GM21360 (cell line): Measurements from ENCODE around the gene INTS13.
A peak's percentile ranks its signal among the peaks of the same experiment; 100 is the strongest.
"Not testable (repeated sequence)": the region's sequence is repeated elsewhere in the genome, so short reads cannot be mapped to it uniquely, and the experiment has no call there.

Experiments
- ATAC-seq: cut with Tn5 transposase; IDR thresholded peaks from one replicate; pipeline ENCODE4 v1.9.1; 2021; ENCODE audit warnings: mild to moderate bottlenecking, moderate library complexity; ENCODE audit not compliant: unreplicated experiment

Gene INTS13

DNA sequence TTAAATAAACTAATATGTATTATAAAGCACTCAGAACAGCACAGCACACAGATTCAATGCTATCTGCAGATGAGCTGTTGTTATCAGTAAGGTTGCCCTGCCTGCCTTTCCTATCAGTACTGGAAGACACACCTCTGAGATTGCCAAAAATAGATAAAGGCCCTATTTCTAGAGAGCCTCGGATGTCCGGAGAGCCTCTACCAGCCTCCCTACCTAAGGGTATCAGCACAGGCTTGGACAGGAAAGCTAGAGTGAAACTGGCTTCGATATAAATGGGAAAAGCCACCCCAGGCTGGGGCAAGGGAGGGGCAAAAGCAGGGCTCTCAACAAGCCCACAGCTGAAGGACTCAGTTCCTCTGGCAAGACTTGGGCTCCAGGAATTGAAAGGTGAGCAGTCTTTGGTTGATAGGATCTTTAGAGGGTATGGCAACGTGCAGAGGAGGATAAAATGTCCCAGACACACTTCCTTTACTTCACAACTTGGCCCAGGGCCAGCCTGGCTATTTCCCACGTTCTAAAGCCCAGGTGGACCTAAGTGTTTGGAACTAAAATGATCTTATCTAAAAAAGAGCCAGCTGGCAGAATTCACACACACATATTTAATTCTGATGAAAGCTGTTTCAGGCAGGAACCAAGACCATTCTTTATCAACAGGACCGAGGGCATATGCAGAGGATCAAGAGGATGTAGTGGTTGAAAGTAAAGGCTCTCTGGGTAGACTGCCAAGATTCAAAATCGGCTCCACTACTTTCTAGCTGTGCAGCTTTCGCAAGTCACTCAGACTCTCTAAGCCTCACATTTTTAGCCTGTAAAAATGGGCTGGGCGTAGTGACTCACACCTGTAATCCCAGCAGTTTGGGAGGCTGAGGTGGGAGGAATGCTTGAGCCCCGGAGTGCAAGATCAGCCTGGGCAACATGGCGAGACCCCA, 67.0 kb downstream of the INTS13 start:
- no peak for ATAC-seq

DNA sequence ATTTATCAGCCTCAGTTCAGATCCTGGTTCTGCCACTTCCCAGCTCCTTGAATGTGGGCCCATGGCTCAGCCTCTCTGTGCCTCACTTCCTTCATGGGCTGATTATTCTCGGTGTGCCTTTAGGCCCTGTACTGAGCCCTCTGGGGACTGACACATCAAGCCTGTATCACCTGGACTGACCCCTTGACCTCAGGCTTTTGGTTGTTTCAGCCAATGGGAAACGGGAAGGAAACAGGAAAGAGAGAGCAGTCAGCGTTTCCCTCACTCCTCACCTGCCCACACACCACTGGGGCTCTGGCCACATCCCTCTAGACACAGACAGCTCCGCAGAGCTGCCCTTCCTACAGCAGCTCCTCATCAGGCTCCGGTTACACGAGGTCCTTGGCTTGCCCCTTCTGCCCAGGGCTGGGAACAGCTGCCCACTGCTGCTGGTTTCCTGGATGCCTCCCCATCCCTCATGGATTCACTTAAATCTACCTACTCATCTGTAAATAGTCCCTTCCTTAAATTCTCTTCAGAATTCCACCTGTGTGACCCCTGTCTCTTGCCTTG, 67.8 kb downstream of the INTS13 start:
- ATAC-seq: no peak

- no peak for ATAC-seq
These were observed 68.7 kb downstream of the INTS13 start for GRCh38 chr12:26869104-26869494.

DNA sequence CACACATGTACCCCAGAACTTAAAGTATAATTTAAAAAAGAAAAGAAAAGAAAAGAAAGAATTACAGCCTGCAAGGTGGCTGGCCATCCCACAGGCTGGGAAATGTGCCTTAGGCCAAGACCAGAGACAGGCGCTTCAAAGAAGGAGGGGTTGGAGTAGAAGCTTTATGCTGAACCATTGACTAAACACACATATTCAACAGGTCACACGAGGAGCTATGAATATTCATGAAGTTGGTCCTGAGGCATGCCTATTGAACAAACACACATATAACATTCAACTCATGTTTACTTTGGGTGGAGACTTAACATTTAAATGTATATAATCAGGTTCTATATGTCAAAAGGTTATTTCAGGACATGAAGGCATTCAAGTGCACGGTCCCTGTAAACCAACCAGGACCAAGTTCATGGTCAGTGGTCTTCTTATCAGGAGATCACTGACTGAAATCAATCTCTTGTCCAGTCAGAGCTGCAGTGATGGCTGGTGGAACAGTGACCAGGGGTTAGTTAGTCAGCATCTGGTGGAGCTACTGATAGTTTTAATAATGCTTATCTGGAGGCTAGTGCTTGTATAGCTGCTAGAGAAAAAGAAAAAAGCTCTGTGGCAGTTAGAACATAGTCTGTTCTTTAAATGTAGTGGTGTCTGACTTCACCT, 69.2 kb downstream of the INTS13 start:
- no peak for ATAC-seq

DNA sequence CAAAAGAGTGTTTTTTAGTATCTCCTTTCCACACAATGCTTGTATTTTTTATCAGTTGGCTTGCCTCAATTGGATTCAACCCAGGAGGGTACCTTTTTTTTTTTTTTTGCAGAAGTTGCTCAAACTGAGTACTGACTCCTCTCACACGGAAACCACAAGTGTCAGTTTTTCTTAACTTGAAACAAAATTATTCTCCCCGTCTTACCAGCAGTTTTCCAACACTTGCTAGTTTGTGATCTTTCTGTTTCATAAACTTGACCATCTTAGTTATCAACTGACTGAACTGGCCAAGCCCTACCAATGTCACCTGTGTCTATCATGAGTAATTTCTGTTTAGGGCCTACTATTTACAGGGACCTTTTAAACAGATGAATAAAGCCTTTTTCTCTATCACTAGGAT, 70.7 kb downstream of the INTS13 start:
- peak; percentile 48 for ATAC-seq

- no peak for ATAC-seq
These were observed 74.3 kb downstream of the INTS13 start for GRCh38 chr12:26863515-26863914.

DNA sequence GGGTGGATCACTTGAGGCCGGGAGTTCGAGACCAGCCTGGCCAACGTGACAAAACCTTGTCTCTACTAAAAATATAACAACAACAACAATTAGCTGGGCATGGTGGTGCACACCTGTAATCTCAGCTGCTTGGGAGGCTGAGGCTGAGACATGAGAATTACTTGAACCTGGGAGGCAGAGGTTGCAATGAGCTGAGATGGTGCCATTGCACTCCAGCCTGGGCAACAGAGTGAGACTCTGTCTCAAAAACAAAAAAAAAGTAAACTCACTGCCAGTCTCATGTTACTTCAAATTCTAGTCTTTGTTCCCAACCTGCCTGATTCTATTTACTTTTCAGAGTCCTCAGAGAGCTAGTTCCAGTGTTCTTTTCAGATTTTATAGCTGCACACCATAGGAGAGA, 75.0 kb downstream of the INTS13 start:
- not testable (repeated sequence) for ATAC-seq

GRCh38 chr12:26861690-26862089, 76.1 kb downstream of the INTS13 start:
- no peak for ATAC-seq

DNA sequence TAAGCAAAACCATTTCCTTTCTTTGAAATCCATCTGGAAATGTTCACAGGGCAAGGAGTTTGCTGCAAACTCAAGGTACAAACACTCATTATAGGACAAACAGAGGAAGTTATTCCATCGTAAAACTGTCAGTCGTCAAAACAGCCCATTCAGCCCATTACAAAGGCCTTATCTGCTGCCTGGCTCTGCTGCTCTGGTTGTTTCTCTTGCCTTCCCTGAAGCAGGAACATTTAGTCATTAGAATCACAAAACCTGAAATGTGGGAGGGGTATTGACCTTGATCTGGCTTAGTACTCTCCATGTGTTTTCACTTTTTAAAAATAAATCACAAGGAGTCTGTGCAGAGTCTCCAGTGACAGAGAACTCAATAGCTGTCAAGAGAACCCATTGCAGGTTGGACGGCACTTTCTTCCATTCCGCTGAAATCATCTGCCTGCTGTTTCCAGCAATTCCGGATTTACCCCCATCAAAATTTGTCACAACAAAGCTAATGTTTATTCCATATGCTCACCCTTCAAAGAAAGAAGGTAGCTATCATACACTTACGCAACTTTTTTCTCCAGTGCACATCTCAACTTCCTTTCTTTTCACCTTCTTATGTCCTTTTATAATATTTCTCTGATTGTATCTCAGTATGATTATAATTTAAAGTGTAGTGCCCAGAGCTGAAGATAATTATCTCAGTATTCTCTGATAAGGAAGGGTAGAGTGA, 80.2 kb downstream of the INTS13 start:
- ATAC-seq: no peak

DNA sequence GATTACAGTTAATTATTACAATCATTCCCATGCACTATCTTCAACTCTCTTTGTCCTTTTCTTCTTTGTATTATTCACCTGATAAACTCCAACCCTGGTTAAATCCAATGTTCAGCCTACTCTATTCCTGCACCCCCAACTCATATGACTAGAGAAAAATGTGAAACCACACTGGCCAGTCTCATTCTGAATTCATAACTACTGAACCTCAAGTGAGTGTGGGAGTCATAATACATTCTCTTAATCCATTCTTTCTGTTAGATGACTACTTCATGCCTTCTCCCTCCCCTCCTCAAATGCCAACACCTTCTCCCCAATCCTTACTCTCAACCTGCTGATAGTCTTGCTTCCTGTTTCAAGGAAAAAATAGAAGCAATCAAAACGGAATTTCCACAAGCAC, 82.4 kb downstream of the INTS13 start:
- no peak for ATAC-seq
